Neuronal stem cell (in vitro differentiated cells): Measurements from ENCODE around the gene ZBTB42.

ENCODE experiments used
- DNase-seq: peaks from one replicate; pipeline ENCODE4 v3.0.0-alpha.2; 2013; ENCODE audit warnings: low spot score
- H2AFZ ChIP-seq: one replicate; pipeline ENCODE4 v1.6.1; 2013; ENCODE audit warnings: mild to moderate bottlenecking, low read length, inconsistent platforms
- H2AK5ac ChIP-seq: 2 replicates; pipeline ENCODE4 v1.6.1; 2013; ENCODE audit warnings: low read depth, mild to moderate bottlenecking, inconsistent platforms, low read length, moderate library complexity, mixed read lengths
- H2BK120ac ChIP-seq: 2 replicates; pipeline ENCODE4 v1.6.1; 2013; ENCODE audit warnings: low read depth, mild to moderate bottlenecking, inconsistent platforms, low read length, moderate library complexity, mixed read lengths
- H2BK12ac ChIP-seq: one replicate; pipeline ENCODE4 v1.6.1; 2013; ENCODE audit warnings: low read length, inconsistent platforms
- H2BK15ac ChIP-seq: 2 replicates; pipeline ENCODE4 v1.6.1; 2013; ENCODE audit warnings: mild to moderate bottlenecking, low read length, inconsistent platforms, mixed read lengths
- H2BK5ac ChIP-seq: one replicate; pipeline ENCODE4 v1.6.1; 2013; ENCODE audit warnings: inconsistent platforms, mild to moderate bottlenecking, low read length, moderate library complexity
- H3K14ac ChIP-seq: one replicate; pipeline ENCODE4 v1.6.1; 2013; ENCODE audit warnings: low read length, inconsistent platforms
- H3K18ac ChIP-seq: 2 replicates; pipeline ENCODE4 v1.6.1; 2013; ENCODE audit warnings: low read length, inconsistent platforms
- H3K23ac ChIP-seq: 2 replicates; pipeline ENCODE4 v1.6.1; 2013; ENCODE audit warnings: low read depth, mild to moderate bottlenecking, mixed read lengths, low read length, inconsistent platforms; ENCODE audit not compliant: poor library complexity
- H3K27ac ChIP-seq: replicated peaks from 3 replicates; pipeline ENCODE4 v1.5.1; 2013; ENCODE audit warnings: low read length, inconsistent platforms
- H3K27me3 ChIP-seq, 3 experiments: 2 replicates each; pipeline ENCODE4 v1.6.1; 2013; ENCODE audit warnings: low read length in 3 of 3, mild to moderate bottlenecking in 2 of 3, inconsistent platforms in 1 of 3, low read depth in 1 of 3, mixed read lengths in 1 of 3, moderate library complexity in 1 of 3; ENCODE audit not compliant: control insufficient read depth in 3 of 3, insufficient read depth in 3 of 3
- H3K36me3 ChIP-seq, 2 donors: replicated peaks in 1 of 2; 2 replicates each; pipeline ENCODE4 v1.6.1; 2013; ENCODE audit warnings: low read length in 2 of 2; ENCODE audit not compliant: control insufficient read depth in 2 of 2, insufficient read depth in 2 of 2
- H3K4ac ChIP-seq: 2 replicates; pipeline ENCODE4 v1.6.1; 2013; ENCODE audit warnings: inconsistent platforms, mild to moderate bottlenecking, low read length, moderate library complexity
- H3K4me1 ChIP-seq, 2 donors: 1 replicate in 1 of 2; 2 replicates in 1 of 2; pipeline ENCODE4 v1.6.1; 2013; ENCODE audit warnings: low read length in 2 of 2, low read depth in 1 of 2; ENCODE audit not compliant: control insufficient read depth in 2 of 2, insufficient read depth in 1 of 2
- H3K4me2 ChIP-seq: one replicate; pipeline ENCODE4 v1.6.1; 2013; ENCODE audit warnings: mild to moderate bottlenecking, low read length, inconsistent platforms; ENCODE audit not compliant: insufficient read depth, poor library complexity, severe bottlenecking
- H3K4me3 ChIP-seq, 2 donors: 2 replicates each; pipeline ENCODE4 v1.5.1; 2013; ENCODE audit warnings: low read length in 2 of 2, mild to moderate bottlenecking in 2 of 2, inconsistent platforms in 1 of 2, moderate library complexity in 1 of 2
- H3K79me1 ChIP-seq: one replicate; pipeline ENCODE4 v1.6.1; 2013; ENCODE audit warnings: low read depth, mild to moderate bottlenecking, inconsistent platforms, low read length, moderate library complexity
- H3K9ac ChIP-seq: one replicate; pipeline ENCODE4 v1.6.1; 2013; ENCODE audit warnings: mild to moderate bottlenecking, low read depth, low read length, inconsistent platforms; ENCODE audit not compliant: poor library complexity
- H3K9me3 ChIP-seq, 2 donors: replicated peaks in 1 of 2; 2 replicates each; pipeline versions ENCODE3 to v1.6.1; 2013; ENCODE audit warnings: low read length in 2 of 2, mild to moderate bottlenecking in 2 of 2, inconsistent platforms in 1 of 2, low read depth in 1 of 2, mixed read lengths in 1 of 2, moderate library complexity in 1 of 2; ENCODE audit not compliant: control insufficient read depth in 2 of 2, insufficient read depth in 1 of 2
- H4K8ac ChIP-seq: one replicate; pipeline ENCODE4 v1.6.1; 2013; ENCODE audit warnings: low read depth, mild to moderate bottlenecking, inconsistent platforms, low read length, moderate library complexity
- H4K91ac ChIP-seq: one replicate; pipeline ENCODE4 v1.6.1; 2013; ENCODE audit warnings: low read length, low read depth, mild to moderate bottlenecking, inconsistent platforms; ENCODE audit not compliant: poor library complexity
- WGBS, 2 donors: extraction: QIAGEN DNeasy Blood & Tissue Kit; methylation state at CpG; one replicate each; pipeline ENCODE4 v1.1.7; 2013; ENCODE audit warnings: missing lambda C conversion rate in 2 of 2, mixed read lengths in 1 of 2; ENCODE audit not compliant: insufficient read length in 2 of 2, insufficient replicate concordance in 1 of 2; ENCODE audit errors: extremely low coverage in 2 of 2; 5-methylcytosine and 5-hydroxymethylcytosine counted together

ZBTB42 gene

GRCh38 chr14:104845033-104845666, 44.2 kb downstream of the ZBTB42 start:
- WGBS, 2 donors, result no CpG with 5 or more reads among the region's 4 CpGs
- no peaks in the 10 kb centered on the region for H3K36me3 ChIP-seq
- no peak overlapping the region for H3K4ac ChIP-seq
- H3K9ac ChIP-seq, result no peak overlapping the region
- no peak overlapping the region for H2BK120ac ChIP-seq
- H2BK12ac ChIP-seq, result peak overlapping the region; percentile 75
- no peak overlapping the region for H3K27ac ChIP-seq
- H4K91ac ChIP-seq, result no peak overlapping the region
- no peak overlapping the region for H2BK5ac ChIP-seq
- peak overlapping the region; percentile 8 for H2BK15ac ChIP-seq
- H2AFZ ChIP-seq, result peak overlapping the region; percentile 93
- peaks cover 0 to 2% of the 10 kb centered on the region in 2 donors for H3K9me3 ChIP-seq
- peak overlapping the region; percentile 63 for H3K18ac ChIP-seq
- no peak overlapping the region for H3K14ac ChIP-seq
- H2AK5ac ChIP-seq, result peak overlapping the region; percentile 41
- H3K23ac ChIP-seq, result peak overlapping the region; percentile 56
- H3K4me2 ChIP-seq, result no peak overlapping the region
- no peak overlapping the region for H3K4me3 ChIP-seq
- H3K79me1 ChIP-seq, result no peaks in the 10 kb centered on the region
- no peak overlapping the region for H4K8ac ChIP-seq
- peaks cover 0 to 65% (median 8%) of the 10 kb centered on the region in 3 experiments for H3K27me3 ChIP-seq
- DNase-seq, result no peak
- peaks cover 12 to 15% of the 10 kb centered on the region in 2 donors for H3K4me1 ChIP-seq

- Histone ChIP-seq H3K36me3 (no peaks in the 10 kb centered on the region), H2BK12ac (no peak overlapping the region), H4K8ac (no peak overlapping the region), H3K4me1 (peaks cover 12 to 15% of the 10 kb centered on the region in 2 donors), H3K14ac (no peak overlapping the region), H3K9ac (no peak overlapping the region), H3K4ac (no peak overlapping the region), H3K23ac (no peak overlapping the region), H3K4me3 (no peak overlapping the region), H3K79me1 (no peaks in the 10 kb centered on the region), H4K91ac (no peak overlapping the region), H3K9me3 (peaks cover 0 to 2% of the 10 kb centered on the region in 2 donors), H3K27me3 (peaks cover 0 to 59% (median 8%) of the 10 kb centered on the region in 3 experiments), H2BK15ac (no peak overlapping the region), H2BK5ac (no peak overlapping the region), H3K27ac (no peak overlapping the region), H2AK5ac (no peak overlapping the region), H3K4me2 (no peak overlapping the region), H3K18ac (no peak overlapping the region), H2AFZ (no peak overlapping the region), H2BK120ac (no peak overlapping the region)
- no peak for DNase-seq
- WGBS, 2 donors, result no CpG with 5 or more reads among the region's 3 CpGs
These were observed 45.0 kb downstream of the ZBTB42 start for GRCh38 chr14:104845834-104846441.

GRCh38 chr14:104852280-104852663, 51.4 kb downstream of the ZBTB42 start:
- Histone ChIP-seq H3K79me1 (no peaks in the 10 kb centered on the region), H3K9ac (no peak overlapping the region), H3K4me3 (no peak overlapping the region), H3K36me3 (no peaks in the 10 kb centered on the region), H3K14ac (no peak overlapping the region), H3K18ac (peak overlapping the region; percentile 42), H3K4me1 (peaks cover 0 to 1% of the 10 kb centered on the region in 2 donors), H3K4me2 (no peak overlapping the region), H2BK120ac (no peak overlapping the region), H2BK12ac (no peak overlapping the region), H3K9me3 (no peaks in the 10 kb centered on the region), H2AK5ac (no peak overlapping the region), H2BK15ac (no peak overlapping the region), H2AFZ (no peak overlapping the region), H3K4ac (no peak overlapping the region), H2BK5ac (no peak overlapping the region), H4K91ac (no peak overlapping the region), H4K8ac (peak overlapping the region; percentile 19), H3K27me3 (peaks cover 0 to 26% (median 0%) of the 10 kb centered on the region in 3 experiments), H3K27ac (no peak overlapping the region), H3K23ac (peak overlapping the region; percentile 5)
- no CpG with 5 or more reads among the region's 8 CpGs for WGBS, 2 donors
- no peak for DNase-seq
